ENCODE results near the gene COMMD10. TPM values are rescaled to one million over a fixed set of nuclear protein-coding genes. Genes with fewer than 3 reads are reported as not detected.

Gene COMMD10
- total and polyA plus RNA-seq, 2 of the 4 experiments (the other 2 are of a cell fraction), result 12.8 to 20.4 TPM

- ChIA-PET POLR2A (ENCODE audit: unreplicated experiment) (no interaction called here), CTCF (no interaction called here)
- dilution Hi-C loops (cut with HindIII; ENCODE audit: low sequenced_read_pairs, unreplicated experiment) (no loop called here), in situ Hi-C loops (cut with MboI; ENCODE audit: low sequenced_read_pairs) (no loop called here), intact Hi-C loops (cut with micrococcal nuclease) (no loop called here)
- Histone ChIP-seq H4K20me1 (ENCODE audit: insufficient read depth, low read length) (no peaks in the 10 kb centered on the region), H3K36me3 (ENCODE audit: control insufficient read depth, insufficient read depth, low read length) (no peaks in the 10 kb centered on the region), H3K4me2 (ENCODE audit: low read depth, low read length) (no peak overlapping the region), H2AK9ac (replicated peaks; ENCODE audit: low read depth, low read length, poor library complexity) (no peak overlapping the region), H2BK120ac (ENCODE audit: low read depth, low read length) (no peak overlapping the region), H4K8ac (ENCODE audit: low read depth in 2 of 2, low read length in 2 of 2) (no peak overlapping the region), H2BK15ac (ENCODE audit: low read depth, low read length) (no peak overlapping the region), H2BK20ac (ENCODE audit: low read depth, low read length) (no peak overlapping the region), H3K27ac (ENCODE audit: insufficient read depth, low read length) (no peak overlapping the region), H3K9ac (ENCODE audit: low read depth, low read length) (no peak overlapping the region), H4K5ac (ENCODE audit: low read depth, low read length) (no peak overlapping the region), H3K56ac (ENCODE audit: extremely low read depth, insufficient read depth, low read length) (no peak overlapping the region), H3K79me1 (ENCODE audit: low read depth in 1 of 2, low read length in 2 of 2) (peaks cover 0 to 5% of the 10 kb centered on the region in 2 experiments; a peak in 3 of 4 replicates), H3K9me3 (ENCODE audit: control insufficient read depth, insufficient read depth, low read length) (no peaks in the 10 kb centered on the region), H3K9me1 (ENCODE audit: insufficient read depth, low read length) (no peaks in the 10 kb centered on the region), H2BK5ac (ENCODE audit: low read depth, low read length, poor library complexity, severe bottlenecking) (no peak overlapping the region), H3K27me3 (ENCODE audit: control insufficient read depth, insufficient read depth, low read length) (no peaks in the 10 kb centered on the region), H2AK5ac (ENCODE audit: low read depth, low read length) (no peak overlapping the region), H3K14ac (replicated peaks; ENCODE audit: low read depth, low read length) (no peak overlapping the region), H3K4me3 (ENCODE audit: insufficient read depth, low read depth, low read length) (no peak overlapping the region), H3K23ac (ENCODE audit: low read depth, low read length) (no peak overlapping the region), H2AFZ (replicated peaks; ENCODE audit: low read length, poor library complexity) (no peak overlapping the region), H3K4ac (ENCODE audit: low read depth, low read length) (no peak overlapping the region), H3K4me1 (ENCODE audit: control insufficient read depth, insufficient read depth, low read length) (0 out of 2 replicates have a peak, but pooled peaks cover 2% of the 10 kb centered on the region), H3K18ac (ENCODE audit: low read depth, low read length) (no peak overlapping the region), H4K91ac (ENCODE audit: insufficient read depth, low read depth, low read length) (no peak overlapping the region)
- TF ChIP-seq RAD21 (IDR thresholded peaks at IDR 0.05; ENCODE audit: low read length) (no peak), CEBPB (IDR thresholded peaks at IDR 0.05; ENCODE audit: low read depth, low read length) (peak; percentile 90)
- WGBS, 2 experiments (ENCODE audit: extremely low coverage in 2 of 2, insufficient read length in 1 of 2), result no CpG with 5 or more reads among the region's 3 CpGs
- no peak for DNase-seq
- no peak for ATAC-seq (ENCODE audit: low read depth)
- BruUV-seq (replicated peaks), result no TSS peak
These were observed 48.5 kb downstream of the COMMD10 start for GRCh38 chr5:116133281-116133680.

Measured in IMR-90 (cell line).